GM08714 (cell line): ENCODE measurements around the gene MAP2K2.

Experiments
- H3K4me3 ChIP-seq: fragments of 200-500 bp; sonication (Bioruptor generic); 2 replicates; pipeline ENCODE4 v1.5.1; 2014; ENCODE audit warnings: mild to moderate bottlenecking, low read length, inconsistent platforms
- ZNF274 ChIP-seq: IDR thresholded peaks from 2 replicates; pipeline ENCODE4 v1.6.1; 2012; ENCODE audit warnings: mild to moderate bottlenecking, low read depth, low read length

The MAP2K2 gene

GRCh38 chr19:4044990-4045465, 78.9 kb downstream of the MAP2K2 start:
- H3K4me3 ChIP-seq: no peak overlapping the region
- TF ChIP-seq ZNF274: no peak

- H3K4me3 ChIP-seq: no peak overlapping the region
- no peak for TF ChIP-seq ZNF274
These were observed 79.8 kb downstream of the MAP2K2 start for GRCh38 chr19:4043966-4044715.

GRCh38 chr19:4043401-4043800, 80.5 kb downstream of the MAP2K2 start:
- H3K4me3 ChIP-seq: no peak overlapping the region
- no peak for TF ChIP-seq ZNF274

GRCh38 chr19:4042731-4043082, 81.2 kb downstream of the MAP2K2 start:
- no peak overlapping the region for H3K4me3 ChIP-seq
- no peak for TF ChIP-seq ZNF274

DNA sequence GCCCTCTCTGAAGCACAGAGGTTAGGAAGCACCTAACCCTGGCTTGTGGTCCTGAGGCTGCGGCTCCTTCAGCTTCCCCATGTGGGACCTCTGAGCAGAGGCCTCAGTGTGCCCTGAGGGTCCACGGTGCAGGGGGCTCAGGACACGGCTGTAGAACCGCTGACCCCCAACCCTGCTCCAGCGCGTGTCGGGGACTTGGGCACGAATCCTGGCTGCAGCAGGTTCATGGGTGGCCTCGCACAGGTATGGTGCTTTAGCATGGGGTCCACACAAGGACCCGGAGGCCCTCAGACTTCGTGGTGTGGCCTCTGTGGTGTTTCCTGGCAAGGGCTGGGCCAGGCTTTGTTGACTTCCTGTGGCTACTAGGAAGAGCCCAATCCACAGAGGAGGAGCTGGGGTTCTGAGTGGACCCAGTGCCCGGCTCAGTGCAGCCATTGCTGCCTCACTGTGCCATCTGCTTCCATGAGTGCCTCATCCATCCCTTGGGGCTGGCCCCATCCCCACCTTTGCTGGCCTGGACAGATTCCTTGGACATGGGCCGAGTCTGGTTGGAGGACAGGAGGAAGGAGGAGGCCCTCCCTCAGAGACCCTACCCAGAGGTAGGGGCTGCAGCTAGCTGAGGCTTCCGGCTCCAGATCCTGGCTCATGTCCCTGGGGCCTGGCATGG, 81.7 kb downstream of the MAP2K2 start:
- TF ChIP-seq ZNF274: no peak
- no peak overlapping the region for H3K4me3 ChIP-seq
